ENCODE measurements around the gene ZPBP2.
A peak's percentile ranks its signal among the peaks of the same experiment; 100 is the strongest.
"Not testable (repeated sequence)": the region's sequence is repeated elsewhere in the genome, so short reads cannot be mapped to it uniquely, and the experiment has no call there.

Gene ZPBP2

GRCh38 chr17:39841134-39841683 is 26.8 kb upstream of the ZPBP2 start:
- no peak for FAIRE-seq

GRCh38 chr17:39845052-39845846 is 22.8 kb upstream of the ZPBP2 start:
- no peak for FAIRE-seq

More at GRCh38 chr17:39841134-39841683, 26.8 kb upstream of the ZPBP2 start:
- DNase-seq (ENCODE audit: insufficient read length, low spot score) = no peak
- TF ChIP-seq POLR2A (IDR thresholded peaks at IDR 0.05; ENCODE audit: low read depth, low read length) = no peak

GRCh38 chr17:39846205-39846604 is 21.8 kb upstream of the ZPBP2 start:
- FAIRE-seq (no peak), DNase-seq (ENCODE audit: insufficient read length, low spot score) (no peak)
- no peak for TF ChIP-seq POLR2A (IDR thresholded peaks at IDR 0.05; ENCODE audit: low read depth, low read length)

More at GRCh38 chr17:39845052-39845846, 22.8 kb upstream of the ZPBP2 start:
- no peak for TF ChIP-seq POLR2A (IDR thresholded peaks at IDR 0.05; ENCODE audit: low read depth, low read length)
- no peak for DNase-seq (ENCODE audit: insufficient read length, low spot score)

- FAIRE-seq = no peak
- DNase-seq (ENCODE audit: insufficient read length, low spot score) = no peak
- TF ChIP-seq POLR2A (IDR thresholded peaks at IDR 0.05; ENCODE audit: low read depth, low read length) = no peak
These were observed 19.4 kb upstream of the ZPBP2 start for GRCh38 chr17:39848600-39848999.

DNA sequence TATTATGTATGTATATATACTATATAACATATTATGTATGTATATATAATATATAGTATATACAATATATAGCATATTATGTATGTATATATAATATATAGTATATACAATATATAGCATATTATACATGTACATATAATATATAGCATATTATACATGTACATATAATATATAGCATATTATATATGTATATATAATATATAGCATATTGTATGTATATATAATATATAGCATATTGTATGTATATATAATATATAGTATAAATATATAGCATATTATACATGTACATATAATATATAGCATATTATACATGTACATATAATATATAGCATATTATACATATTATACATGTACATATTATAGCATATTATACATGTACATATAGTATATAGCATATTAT is 17.8 kb upstream of the ZPBP2 start:
- FAIRE-seq; DNase-seq (ENCODE audit: insufficient read length, low spot score): not testable (repeated sequence)

DNA sequence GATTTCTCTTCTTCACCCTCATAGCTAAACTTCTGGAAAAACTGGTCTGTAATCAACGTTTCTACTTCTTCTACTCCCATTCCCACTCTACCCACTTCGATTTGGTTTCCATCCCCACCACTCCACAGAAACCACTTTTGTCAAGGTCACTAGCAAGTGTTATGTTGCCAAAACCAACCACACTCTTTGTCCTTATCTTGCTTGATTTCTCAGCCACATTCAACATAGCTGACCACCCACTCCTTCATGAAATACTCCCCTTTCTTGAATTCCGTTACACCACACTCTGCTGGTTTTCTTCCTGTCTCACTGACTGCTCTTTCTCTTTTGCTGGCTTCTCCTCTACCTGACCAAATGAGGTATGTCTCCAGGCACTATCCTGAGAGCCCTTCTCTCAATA is 15.8 kb upstream of the ZPBP2 start:
- FAIRE-seq (peak; percentile 6), DNase-seq (ENCODE audit: insufficient read length, low spot score) (no peak)
- TF ChIP-seq POLR2A (IDR thresholded peaks at IDR 0.05; ENCODE audit: low read depth, low read length) = no peak

GRCh38 chr17:39854909-39855308 is 13.1 kb upstream of the ZPBP2 start:
- FAIRE-seq (no peak), DNase-seq (ENCODE audit: insufficient read length, low spot score) (no peak)
- no peak for TF ChIP-seq POLR2A (IDR thresholded peaks at IDR 0.05; ENCODE audit: low read depth, low read length)

DNA sequence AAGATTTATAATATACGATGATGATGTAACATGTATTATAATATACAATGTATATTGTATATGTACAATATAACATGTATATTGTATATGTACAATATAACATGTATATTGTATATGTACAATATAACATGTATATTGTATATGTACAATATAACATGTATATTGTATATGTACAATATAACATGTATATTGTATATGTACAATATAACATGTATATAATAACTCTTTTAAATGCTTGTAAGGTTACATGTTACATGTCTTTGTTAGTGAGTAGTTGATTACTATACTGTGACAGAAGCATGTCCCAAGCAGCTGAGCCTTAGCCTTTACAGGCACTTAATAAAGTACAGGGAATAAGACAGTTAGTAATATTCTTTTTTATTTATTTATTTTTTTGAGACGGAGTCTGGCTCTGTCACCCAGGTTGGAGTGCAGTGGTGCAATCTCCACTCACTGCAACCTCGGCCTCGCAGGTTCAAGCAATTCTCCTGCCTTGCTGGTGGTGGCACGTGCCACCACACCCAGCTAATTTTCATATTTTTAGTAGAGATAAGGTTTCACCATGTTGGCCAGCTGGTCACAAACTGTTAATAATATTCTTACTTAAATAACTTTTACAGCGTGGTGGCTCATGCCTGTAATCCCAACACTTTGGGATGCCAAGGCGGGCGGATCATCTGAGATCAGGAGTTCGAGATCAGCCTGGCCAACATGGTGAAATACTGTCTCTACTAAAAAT is 11.9 kb upstream of the ZPBP2 start:
- FAIRE-seq; DNase-seq (ENCODE audit: insufficient read length, low spot score): not testable (repeated sequence)

- FAIRE-seq = no peak
These were observed 6.8 kb upstream of the ZPBP2 start for GRCh38 chr17:39861235-39861634.

DNA sequence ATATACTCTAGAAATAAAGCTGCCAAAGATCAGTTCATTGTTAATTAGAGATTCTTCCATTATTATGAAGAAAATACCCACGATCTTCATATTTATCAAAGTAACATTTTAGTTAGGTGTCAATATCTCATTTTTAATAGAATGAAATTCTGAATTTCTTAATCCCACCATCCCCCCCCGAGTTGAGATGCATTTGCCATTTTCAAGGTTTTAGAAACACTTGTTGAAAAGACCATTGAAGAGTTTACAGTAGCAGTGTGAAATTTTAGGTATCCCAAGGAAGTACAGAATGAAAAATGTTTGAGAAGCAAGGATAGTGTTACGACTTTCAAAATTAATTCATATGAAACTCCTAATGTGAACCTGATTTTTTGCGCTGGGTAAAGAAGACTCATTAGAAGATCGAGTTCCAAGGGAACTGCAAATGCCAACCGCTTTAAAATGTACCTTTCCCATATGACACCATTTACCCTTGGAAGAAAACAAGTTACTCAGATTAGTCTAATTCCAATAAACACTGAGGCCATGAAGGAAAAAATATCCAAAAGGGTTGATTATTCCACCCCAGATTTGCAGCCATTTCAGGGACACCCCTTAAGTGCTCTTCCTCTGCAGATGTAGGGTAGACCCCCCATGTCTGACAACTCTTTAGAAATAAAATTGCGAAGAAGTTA is 4.6 kb upstream of the ZPBP2 start:
- no peak for TF ChIP-seq POLR2A (IDR thresholded peaks at IDR 0.05; ENCODE audit: low read depth, low read length)
- FAIRE-seq (no peak), DNase-seq (ENCODE audit: insufficient read length, low spot score) (no peak)

More at GRCh38 chr17:39861235-39861634, 6.8 kb upstream of the ZPBP2 start:
- TF ChIP-seq POLR2A (IDR thresholded peaks at IDR 0.05; ENCODE audit: low read depth, low read length) = no peak
- DNase-seq (ENCODE audit: insufficient read length, low spot score) = no peak

DNA sequence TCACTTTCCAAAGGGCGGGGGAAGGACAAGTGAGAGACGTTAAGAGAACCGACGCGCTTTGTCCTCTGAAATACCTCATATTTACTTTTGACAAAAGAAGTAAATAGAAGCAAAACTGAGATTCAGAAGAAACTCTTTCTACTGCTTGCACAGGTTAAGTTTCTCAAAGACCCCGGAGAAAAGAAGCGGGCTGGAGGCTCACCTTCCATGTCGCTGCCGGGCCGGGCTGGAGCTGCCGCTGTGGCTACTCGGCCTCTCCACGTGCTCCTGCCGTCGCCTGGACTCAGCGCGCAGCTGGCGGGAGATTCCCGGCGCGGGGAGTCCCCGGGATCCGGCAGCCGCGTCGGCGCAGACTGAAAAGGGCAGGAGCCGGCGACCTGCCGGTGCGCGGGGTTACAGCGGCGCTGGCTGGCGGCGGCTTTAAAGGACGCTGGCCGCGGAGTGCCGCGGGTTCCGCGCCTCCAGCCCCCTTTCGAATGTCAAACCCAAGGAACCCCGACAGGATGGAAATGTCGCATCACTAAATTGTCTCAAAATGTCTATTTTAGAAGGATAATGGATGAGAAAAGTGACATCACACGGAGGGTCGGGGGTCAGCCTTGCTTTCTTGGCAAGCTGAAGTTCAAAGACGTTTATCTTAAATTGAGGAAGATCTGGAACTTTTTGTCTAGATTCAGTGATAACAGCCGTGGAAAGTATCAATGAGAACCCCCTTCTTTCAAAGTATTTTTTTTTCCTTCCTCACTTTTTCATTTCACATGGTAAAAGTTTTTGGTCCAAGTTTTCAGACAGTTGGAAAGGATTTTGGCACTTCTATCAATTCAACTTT is 3.9 kb upstream of the ZPBP2 start, which contains the start of gene IKZF3:
Gene IKZF3, minus strand, starts transcription at position 395 of the 829 bp plus-strand sequence. Its CDS starts 186 bp downstream, at position 209.
- no peak for TF ChIP-seq POLR2A (IDR thresholded peaks at IDR 0.05; ENCODE audit: low read depth, low read length)
- FAIRE-seq (no peak), DNase-seq (ENCODE audit: insufficient read length, low spot score) (no peak)

DNA sequence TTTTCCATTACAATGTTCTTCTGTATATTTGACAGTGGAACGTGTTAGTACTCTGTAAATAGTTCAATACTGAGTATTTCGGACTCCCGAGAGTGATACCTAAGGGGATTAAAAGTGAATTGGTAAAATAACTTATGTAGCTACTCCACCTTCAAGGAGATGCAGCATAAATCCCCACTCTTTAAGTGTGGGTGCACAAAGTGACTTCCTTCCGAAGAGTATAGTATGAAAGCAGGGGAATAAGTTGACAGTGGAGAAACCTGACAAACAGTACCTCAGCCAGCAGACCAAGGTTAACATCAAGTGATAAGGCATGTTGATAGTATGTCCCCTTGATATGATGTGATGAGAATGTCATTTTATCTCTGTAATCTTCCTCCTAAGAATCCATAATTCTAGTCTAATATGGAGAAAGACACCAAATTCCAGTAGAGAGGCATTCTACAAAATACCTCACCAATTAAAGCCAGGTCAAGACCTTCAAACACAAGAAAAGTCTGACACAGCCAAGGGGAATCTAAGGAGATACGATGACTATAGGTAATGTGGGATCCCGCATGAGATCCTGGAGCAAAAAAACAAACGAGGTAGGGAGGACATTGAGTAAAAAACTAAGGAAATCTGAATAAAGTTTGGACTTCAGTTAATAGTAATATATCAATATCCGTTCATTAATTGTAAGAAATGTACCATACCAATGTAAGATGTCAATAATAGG is 1.8 kb upstream of the ZPBP2 start:
- FAIRE-seq = no peak
- no peak for TF ChIP-seq POLR2A (IDR thresholded peaks at IDR 0.05; ENCODE audit: low read depth, low read length)
- no peak for DNase-seq (ENCODE audit: insufficient read length, low spot score)
